ENCODE results near the gene FBXO38.

The FBXO38 gene

GRCh38 chr5:148482196-148482595 is 98.4 kb downstream of the FBXO38 start:
- DNase-seq = no peak

- DNase-seq = no peak
Observed at GRCh38 chr5:148482697-148483462, 99.1 kb downstream of the FBXO38 start.

- no peak for DNase-seq
Observed at GRCh38 chr5:148483750-148484149, 100.0 kb downstream of the FBXO38 start.

DNA sequence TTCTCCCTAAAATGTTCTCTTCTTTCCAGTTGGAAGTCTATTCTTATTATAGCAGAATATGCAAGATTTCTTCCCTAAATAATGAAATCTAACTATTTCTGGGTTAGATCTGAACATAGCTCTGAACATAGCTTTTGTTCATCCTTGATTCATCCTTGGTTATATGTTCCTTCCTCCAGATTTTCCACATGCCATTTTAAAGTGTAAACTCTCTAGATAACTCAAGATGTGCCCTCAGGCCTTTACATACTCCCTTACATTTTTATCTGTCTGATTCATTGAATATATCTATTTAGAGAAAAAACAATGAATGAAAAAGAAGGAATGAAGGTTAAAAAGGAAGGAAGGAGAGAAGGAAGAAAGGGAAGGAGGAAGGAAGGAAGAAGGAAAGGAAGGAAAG is 100.9 kb downstream of the FBXO38 start:
- no peak for DNase-seq

GRCh38 chr5:148486456-148486855 is 102.7 kb downstream of the FBXO38 start:
- no peak for DNase-seq

GRCh38 chr5:148488757-148489156 is 105.0 kb downstream of the FBXO38 start:
- no peak for DNase-seq

GRCh38 chr5:148491015-148491792 is 107.4 kb downstream of the FBXO38 start:
- no peak for DNase-seq

- no peak for DNase-seq
Observed at GRCh38 chr5:148491793-148492184, 108.0 kb downstream of the FBXO38 start.

DNA sequence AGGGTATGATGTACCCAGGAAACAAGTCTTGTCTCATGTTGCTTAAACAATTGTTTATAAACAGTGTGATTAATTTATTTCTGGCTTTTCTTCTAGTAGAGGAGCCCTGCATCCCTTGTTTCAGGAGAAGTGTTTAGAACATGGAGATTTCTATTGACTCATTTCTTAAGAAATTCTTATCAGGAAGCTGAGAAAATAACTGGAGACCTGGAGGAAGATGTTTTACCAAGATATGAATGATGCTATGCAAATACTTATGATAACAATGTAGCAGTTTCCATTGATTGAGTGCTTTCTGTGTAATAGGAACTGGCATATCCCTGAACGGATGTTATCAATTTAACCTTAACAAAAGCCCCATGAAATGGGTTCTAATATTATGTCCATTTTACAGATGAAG is 108.6 kb downstream of the FBXO38 start:
- DNase-seq = no peak

Measured in NK-92 treated with Interleukin-12 subunit alpha and Interleukin-12 subunit beta, amount 100 ng/mL, for 24 hours (cell line).